T1000 (cell line): ENCODE measurements around the gene SLIT1.

Experiments used
- DNase-seq: peaks from one replicate; lab custom pipeline; 2025; ENCODE audit warnings: mixed read lengths; lab: John Stamatoyannopoulos, UW

Gene SLIT1

DNA sequence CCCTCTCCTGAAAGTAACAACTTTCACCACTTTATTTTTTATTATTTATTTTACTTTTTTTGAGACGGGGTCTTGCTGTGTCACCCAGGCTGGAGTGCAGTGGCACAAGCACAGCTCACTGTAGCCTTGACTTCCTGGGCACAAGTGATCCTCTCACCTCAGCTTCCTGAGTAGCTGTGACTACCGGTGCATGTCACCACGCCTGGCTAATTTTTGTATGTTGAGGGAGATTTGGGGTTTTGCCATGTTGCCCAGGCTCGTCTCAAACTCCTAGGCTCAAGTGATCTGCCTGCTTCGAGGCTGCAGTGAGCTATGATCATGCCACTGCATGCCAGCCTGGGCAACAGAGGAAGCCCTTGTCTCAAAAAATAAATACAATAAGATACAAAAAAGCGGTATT lies 14.9 kb upstream of the SLIT1 start:
- no peak for DNase-seq

DNA sequence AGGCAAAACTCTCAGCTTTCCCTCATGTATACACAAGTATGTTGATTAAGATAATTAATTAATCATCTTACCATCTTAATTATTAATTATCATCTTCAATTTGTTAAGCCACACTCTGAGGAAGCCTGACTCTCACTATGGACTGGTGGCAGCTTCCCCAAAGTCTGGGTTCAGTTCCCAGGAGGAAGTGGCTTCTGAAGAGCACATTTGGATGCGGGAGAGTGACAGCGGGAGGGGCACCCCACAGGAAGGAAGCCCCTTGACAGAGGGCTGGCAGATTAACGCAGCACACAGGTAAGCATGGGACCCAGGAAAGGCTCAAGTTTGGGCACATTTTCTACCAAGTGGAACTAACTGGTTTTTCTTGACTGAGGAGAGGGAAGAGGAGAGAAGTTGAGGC lies 13.4 kb upstream of the SLIT1 start:
- no peak for DNase-seq

DNA sequence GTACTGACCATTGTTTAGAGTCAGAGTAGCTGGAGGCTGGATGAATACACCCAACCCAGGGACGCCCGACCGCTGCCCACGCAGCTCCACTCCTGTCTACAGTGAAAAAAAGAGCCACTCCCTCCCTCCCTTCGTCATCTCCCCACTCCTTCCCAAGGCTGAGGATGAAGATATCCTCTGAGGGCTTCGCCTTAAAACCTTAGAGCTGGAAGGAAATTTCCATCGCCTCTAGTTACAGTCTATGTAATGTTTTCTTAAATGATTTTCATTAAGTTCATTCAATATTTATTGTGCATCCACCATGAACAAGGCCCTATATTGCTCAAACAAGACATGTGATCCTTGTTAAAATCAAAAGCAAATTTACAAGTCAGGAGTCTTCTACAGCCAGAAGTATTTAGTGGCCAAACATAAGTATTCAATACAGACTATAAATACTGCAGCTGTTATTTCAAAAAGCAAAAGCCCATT lies 11.3 kb upstream of the SLIT1 start:
- DNase-seq, result no peak

DNA sequence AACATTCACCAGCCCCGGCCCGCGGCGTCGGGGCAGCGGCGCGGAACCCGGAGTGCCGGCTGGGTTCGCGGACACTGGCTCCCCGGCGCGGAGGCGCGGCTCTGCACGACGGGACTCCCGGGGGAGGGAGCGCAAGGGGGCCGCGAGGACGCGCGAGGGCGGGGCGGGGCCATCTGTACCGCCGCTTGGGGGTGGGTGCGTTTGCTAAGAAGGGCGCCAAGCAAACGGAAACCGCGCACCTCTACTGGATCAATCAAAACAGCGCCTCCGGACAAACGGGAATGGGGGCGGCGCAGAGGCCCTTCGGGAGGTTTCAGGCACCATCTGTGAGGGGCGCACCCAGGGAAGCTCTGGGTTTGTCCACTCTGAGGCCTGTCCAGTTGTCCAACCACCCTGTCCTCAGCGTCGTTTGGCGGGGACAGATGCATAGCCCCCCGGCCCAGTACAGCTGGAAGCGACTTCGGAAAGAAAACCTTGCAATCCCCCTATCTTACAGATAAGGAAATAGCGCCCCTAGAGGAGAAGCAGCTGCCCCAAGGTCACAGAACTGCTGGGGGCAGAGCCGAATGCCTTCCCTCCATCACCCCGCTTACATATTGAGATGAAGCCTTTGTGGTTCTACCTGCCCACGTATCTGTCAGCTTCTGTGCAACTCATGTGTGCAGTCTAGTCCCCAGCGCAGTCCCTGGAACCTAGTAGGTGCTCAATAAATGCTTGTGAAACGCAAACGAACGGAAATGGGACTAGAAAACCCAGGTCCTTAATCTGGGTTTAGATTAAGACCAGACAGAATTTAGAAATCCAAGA lies 10.7 kb upstream of the SLIT1 start:
- DNase-seq, result no peak

DNA sequence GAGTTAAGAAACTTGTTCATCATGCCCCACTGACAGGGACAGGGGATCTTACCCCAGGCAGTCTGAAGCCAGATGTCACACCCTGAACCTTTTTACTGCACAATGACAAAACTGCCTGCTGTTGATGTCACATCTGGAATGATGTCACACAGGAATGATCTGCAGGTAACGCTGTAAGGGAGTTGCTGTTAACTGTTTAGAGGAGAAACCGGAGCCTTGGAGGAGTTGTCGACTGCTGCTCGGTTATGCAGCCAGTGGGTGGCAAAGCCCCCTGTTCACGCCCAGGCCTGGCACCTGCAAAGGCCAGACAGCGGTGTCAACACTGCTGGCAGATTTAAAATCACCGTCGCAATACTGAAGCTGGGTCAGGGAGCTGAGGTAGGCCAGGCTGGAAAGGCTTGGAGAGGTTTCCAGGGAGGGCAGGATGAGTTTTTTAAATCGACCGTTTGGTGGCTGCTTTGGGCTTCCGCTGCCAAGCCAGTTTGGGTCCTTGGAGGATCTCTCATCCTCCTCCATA lies 10.0 kb upstream of the SLIT1 start:
- no peak for DNase-seq

DNA sequence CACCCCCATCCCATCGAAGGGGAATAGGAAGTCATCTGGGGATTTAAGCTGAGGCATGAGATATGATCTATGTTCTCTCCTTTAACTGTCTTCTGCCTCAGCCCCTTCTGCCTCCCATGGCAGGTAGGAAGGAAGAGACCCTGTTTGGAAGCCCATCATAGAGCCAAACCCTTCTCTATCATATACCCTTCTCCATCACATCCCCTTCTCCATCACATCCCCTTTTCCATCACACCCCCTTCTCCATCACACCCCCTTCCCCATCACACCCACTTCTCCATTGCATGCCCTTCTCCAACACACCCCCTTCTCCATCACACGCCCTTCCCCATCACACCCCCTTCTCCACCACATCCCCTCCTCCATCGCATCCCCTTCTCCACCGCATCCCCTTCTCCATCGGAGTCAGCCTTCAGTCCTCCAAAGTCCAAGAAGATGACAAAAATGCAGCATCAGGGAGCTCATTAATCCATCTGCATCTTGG lies 7.2 kb upstream of the SLIT1 start:
- no peak for DNase-seq

DNA sequence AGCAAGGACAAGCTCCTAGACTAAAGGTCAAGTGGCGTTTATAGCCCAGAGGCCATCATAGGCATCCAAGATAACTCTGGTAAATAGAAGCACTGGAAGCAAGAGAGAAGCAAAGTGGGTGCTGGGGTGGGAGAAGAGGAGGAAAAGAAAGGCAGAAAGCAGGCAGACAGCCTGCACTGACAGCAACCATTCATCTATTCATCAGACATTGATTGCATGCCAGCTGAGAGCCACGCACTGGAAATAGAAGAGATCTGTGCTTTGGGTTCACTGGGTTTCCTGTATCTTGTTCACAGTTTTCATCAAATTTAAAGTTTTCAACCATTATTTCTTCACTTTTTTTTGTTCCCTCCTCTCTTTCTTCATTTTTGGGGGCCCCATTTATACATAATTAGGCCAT lies 4.7 kb upstream of the SLIT1 start:
- DNase-seq, result no peak

DNA sequence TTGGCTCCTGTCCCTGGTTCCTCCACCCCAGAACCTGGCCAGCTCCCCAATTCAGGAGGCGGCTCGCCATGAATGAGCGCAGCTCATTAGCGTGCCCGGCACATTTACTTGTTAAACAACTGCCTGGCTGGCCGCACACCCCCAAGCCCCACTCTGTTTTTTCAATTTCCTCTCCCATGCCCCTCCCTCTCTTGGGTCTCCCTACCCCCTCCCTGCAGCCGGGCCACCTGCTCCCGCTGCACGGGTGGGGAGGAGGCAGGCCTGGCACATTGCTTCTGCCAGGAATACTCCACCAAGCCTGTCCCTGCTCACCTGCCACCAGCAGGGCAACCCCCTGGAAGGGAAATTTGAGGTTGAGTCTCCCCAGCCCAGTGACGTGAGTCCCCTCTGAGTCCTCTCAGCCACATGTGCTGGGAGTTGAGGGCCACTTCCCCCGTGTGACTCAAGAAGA lies 2.5 kb upstream of the SLIT1 start:
- no peak for DNase-seq

DNA sequence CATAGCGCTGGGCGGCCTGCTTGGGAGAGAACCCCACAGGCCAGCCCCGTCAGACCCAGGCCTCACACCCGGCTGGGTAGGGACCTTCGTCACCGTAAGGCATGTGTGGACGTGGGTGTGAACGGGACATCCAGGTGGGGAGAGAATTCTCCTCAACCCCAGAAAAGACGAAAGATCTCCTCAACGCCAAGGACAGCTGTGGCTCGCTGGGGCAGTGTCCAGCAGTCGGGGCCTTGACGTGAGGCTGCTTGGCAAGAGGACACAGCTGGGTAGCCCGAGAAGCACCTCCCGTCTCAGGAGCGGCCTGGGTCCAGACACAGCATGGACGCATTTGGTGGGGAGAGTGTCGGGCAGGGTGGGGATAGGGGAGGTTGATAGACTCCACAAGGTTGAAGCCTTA lies 1.2 kb upstream of the SLIT1 start:
- DNase-seq, result no peak

DNA sequence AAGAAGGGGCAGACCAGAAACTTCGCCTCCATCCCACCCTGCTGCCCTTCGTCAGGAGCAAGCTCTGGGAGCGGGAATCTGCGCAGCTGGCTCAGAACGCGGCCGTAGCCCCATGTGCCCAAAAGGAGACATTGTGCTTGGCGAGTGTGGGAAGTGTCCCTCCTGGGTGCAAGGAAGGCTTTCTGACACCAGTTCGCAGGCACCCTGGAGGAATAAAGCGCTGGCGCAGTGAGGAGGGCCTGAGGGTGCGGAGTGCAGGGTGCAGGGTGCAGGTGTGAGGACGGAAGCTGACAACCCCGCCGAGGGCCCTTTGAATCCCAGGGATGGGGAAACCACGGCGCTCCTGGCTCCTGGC lies 811 bp downstream of the SLIT1 start:
- no peak for DNase-seq

DNA sequence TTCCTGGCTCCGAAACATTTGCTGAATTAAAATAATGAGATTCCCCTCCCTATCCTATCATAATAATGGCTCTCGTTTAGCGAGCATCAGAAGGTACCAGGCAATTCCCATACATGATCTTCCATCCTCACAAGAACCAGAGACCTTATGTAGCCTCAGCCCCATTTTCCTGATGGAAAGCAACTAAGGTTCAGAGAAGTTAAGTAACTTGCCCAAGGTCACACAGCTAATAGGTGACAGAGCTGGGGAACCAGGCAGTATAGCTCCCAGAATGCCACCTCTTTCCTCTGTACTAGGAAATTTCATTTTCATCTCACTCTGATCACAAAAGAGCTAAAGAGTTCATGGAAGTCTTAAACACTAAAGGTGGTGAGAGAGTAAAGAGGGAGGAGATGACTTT lies 2.4 kb downstream of the SLIT1 start:
- DNase-seq, result no peak

DNA sequence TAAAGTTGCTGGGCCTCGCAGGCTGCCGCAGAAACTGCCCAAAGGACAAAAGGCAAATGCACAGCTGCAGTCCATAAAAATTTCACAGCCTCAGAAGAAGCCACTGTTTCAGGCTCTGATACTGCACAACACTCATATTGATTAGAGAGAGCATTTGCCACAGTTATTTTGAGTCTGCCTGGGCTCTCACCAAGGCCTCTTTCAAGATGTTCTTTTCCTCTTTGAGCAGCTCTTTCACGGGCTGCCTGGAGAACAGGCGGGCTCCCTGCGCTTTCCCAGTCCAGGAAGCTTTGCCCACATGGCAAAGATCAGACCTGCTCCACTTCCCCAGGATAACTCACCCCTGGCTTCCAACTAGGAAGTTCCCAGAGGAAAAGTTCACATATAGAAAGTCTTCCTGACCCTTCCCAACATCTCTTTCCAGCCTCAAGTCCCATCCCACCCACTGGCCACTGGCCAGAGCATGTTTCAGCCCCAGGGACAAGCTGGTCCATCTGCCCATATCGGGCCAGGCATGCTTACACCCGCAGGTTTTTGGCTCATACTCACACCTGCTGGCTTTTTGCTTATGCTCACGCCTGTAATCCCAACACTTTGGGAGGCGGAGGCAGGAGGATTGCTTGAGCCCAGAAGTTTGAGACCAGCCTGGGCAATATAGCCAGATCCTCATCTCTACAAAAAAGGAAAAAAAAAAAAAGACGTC lies 3.3 kb downstream of the SLIT1 start:
- no peak for DNase-seq

DNA sequence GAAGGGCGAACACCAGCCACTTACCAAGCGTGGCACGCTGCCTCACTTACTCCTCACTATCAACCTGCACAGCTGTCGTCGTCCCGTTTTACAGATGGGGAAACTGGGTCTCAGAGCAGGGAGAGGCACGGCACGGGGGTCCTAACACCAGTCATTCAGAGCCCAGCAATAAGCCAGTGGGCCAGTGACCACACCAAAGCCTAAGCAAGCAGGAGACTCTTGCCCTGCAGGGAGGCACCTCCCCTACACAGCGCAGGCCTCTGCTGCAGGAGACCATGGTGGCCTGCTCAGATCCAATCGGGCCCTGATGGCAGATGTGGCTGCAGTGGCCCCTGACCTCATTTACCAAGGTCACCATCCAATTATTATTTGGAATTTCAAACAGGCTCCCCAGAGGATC lies 4.8 kb downstream of the SLIT1 start:
- no peak for DNase-seq

DNA sequence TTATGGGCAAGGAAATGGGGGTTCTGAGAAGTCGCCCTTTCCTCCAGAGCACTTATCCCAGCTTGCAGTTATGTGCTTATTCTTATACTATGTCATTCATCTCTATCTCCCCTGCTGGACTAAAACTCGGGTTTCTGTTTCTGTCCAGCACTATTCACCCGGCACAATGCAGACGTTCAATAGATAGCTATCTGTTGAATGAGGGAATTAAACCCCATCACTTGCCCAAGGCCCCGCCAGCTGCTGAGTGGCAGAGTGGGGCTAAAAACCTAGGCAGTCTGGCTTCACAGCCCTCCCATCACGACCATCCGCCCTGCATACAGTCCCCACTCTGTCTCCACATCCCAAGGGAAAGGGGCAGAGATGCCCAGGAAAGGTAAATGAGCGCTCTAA lies 5.4 kb downstream of the SLIT1 start:
- no peak for DNase-seq

DNA sequence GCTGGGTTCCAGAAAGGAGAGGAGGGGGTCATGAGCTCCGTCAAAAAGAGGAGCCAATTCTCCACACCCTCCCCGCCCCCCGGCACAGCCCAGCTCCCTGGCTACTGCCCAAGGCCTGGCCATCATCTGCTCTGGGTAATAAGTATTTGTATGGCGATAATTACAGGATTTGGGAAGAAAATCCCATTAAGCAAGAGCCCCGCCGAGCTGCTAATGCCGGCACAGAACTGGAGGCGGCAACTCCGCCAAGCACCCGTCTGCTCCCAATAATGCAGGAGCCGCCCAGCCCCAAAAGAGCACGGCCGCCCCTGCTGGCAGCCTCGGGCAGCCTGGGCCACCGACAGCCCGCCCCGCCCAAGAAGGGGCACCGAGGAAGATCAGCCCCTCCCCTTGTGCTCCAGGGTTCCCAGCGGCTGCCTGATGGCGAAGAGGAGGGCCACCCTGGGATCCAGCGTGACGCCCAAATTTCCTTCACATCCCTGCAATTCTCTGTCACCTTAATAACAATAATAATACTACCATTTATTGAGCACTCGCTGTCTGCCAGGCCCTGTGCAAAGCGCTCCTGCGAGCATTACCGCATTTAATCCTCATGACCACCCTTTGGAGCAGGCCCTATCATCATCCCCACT lies 5.9 kb downstream of the SLIT1 start:
- DNase-seq, result no peak

DNA sequence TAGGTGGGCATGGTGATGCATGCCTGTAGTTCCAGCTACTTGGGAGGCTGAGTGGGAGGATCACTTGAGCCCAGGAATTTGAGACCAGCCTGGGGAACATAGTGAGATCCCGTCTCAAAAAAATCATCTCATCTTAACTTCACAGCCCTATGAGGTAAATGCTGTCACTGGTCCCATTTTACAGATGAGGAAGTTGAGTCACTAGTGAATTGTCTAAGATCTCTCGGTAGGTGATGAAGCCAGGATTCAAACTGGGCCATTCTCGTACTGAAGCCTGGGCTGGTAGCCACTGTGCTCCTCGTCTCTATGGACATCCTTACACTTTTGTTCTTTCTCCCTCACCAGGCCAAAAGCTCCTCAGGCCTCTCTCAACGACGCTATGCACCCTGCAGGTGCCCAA lies 6.4 kb downstream of the SLIT1 start:
- DNase-seq, result no peak

DNA sequence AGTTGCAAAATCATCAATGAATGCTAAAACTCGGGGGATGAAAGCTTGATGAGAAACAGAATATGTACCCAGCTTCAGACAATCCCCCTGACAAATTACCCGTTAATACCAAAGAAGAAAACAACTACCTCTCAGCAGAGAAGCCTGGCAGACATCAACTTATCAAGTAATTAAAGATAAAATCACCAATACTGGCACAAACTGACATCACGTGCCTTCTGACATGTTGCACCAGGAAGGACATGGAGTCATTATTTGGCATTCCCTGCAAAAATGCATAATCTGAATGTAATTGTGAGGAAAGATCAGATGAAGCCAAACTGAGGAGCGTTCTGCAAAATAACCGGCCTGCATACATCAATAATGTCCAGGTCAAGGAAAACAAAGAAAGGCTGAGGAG lies 7.7 kb downstream of the SLIT1 start:
- DNase-seq, result no peak

DNA sequence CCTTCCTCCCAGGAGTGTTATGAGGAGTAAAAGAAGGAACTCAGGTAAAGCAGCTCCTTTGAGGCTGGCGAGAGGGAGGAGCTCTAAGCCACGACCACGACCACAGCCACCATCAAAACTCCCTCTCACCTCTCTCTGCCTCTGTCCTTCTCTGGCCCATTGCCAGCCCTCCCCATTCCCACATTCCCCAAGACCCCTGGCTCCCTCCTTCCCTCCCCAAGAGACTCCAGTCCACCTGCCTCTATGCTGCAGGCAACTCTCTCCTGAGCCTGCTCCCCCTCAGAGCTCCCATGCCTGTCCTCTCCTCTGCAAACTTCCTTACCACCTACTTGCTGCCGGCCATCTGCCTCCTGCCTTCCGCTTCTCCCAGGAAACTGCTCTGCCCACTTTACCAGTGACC lies 9.5 kb downstream of the SLIT1 start:
- no peak for DNase-seq

DNA sequence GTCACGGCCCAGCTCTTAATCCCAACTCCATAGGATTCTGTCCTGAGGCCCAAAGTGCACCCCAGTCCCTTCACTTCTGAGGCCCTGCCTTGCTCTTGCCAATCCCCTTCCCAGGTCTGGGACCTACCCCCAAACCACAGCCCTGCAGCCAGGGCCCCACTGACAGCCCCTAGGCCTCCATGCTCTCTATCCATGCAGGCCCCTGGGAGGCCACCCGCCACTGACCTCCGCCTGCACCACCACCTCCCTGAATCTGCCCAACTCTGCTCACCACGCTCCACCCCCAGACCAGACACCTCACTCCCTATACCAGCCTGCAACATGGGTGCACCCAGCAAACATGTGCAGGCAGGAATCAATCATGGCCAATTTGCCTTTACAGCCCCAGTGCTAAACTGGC lies 10.2 kb downstream of the SLIT1 start:
- no peak for DNase-seq

DNA sequence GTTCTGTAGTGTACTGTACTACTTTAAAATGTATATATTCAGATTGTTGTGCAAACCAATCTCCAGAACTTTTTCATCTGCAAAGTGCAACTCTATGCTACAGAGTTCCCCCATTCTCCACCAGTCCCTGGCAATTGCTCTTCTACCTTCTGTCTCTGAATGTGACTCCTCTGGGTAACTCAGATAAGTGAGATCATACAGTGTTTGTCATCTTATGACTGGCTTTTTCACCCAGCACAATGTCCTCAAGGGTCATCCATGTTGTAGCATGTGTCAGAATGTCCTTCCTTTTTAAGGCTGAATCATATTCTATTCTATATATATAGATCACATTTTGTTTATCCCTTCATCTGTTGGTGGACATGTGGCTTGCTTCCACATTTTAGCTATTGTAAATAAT lies 10.8 kb downstream of the SLIT1 start:
- DNase-seq, result no peak

DNA sequence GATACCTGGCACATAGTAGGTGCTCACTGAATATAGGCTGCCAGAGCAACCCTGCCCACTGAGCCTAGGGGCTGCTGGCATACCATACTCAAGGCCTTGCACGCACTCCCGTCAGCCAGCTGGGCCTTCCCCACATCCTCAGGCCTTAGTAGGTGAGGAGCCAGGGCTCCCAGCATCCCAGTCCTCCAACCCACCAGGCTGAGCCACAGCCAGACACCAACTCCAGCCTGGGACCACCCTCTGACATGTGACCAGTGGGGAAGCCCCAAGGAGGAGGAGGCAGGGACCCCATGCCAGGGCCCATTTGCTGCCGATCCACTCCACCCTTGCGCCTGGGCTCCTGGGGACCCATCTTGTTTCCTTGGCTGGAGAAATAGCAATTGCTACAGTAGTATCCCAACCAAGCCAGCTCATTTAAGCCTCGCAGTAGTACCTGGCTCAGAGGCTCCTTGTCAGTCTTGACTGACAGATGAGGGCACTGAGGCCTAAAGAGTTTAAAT lies 11.4 kb downstream of the SLIT1 start:
- DNase-seq, result no peak

DNA sequence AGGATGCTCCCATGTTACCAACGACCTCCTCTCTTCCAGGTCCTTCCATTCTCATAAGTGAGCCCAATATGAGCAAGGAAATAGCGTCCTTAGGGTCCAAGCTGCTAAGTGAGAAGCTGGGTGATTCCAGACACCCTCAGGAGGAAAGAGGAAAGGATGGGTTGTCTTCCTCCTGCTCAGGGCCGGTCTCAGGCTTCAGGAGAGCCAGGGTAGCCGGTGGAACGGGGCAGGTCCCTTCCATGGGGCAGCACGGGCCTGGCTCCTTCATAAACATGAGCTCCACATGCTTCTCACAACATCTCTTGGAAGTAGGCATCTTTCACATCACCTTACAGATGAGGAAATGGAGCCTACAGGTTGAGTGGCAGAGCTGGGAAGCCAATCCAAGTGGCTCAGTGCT lies 12.7 kb downstream of the SLIT1 start:
- DNase-seq, result no peak

DNA sequence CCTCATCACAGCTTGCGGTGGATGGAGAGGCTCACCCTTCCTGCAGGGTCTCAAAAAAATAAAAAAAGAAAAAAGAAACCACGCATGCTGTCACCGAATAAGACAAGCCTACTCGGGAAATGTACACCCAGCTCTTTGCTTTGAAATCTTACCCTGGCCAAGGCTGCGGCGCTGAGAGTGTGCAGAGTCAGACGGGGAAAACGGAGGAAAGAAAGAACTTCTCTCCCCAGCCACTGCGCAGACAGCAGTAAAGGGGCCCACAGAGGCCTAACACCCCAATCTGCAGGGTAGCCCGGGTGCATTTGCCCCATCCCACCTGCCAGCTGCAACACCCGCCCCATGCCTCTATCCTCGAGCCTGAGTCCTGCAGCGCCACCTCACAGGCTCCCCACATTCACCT lies 14.8 kb downstream of the SLIT1 start:
- no peak for DNase-seq
